22Rv1 (cell line): ENCODE results near the gene ARMC7.

Source experiments
- H3K27ac ChIP-seq: fragments of 450-650 bp; 2 replicates; pipeline ENCODE4 v1.5.1; 2017
- ZFX ChIP-seq: fragments of 450-650 bp; IDR thresholded peaks from 2 replicates; pipeline ENCODE4 v1.6.1; 2017; ENCODE audit warnings: antibody characterized with exemption, borderline replicate concordance
- TF ChIP-seq, protein P1 (sequence below): fragments of 450-650 bp; IDR thresholded peaks from 2 replicates; pipeline ENCODE4 v1.5.1; 2017; ENCODE audit warnings: mild to moderate bottlenecking

The ARMC7 gene

DNA sequence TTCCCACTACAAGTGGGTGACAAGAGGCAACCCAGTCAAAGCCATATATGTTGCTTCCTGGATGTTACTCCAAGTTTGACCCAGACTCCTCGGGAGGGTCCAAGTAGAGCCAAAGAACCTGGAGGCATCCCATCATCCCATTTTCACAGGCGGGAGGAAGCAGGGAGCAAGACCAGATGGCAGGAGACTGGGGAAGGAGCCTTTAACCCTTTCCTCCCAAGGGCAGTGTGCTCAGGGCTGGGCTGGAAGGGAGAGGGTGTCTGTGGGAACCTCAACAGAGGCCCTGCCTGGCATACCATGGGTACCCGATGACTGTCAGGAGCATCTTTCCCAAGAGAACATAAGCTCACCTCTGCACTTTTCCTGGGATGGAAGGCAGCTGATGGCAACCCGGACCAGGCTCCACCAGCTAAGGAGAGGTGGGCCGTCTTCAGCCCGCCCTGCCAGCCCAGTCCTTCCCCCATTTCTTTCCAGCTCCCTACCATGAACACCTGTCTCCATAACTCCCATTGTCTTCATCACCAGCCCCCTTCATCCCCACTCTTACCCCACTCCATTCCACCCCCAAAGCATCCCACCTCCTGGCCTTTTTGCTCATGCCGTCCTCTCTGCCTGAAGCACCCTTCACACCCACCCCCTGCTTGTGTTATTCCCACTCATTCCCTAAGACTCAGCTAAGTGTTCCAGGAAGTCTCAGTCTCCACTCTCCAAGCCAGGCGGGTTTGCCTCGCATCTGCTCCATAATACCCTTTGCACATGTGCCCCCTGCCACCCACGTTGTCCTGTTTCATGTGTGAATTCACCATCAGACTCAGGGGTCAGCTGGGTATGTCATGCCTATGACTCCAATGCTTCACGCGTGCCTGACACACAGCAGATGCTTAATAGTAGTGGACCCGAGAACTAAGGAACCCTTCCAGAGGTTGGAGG, 27.9 kb upstream of the ARMC7 start:
- TF ChIP-seq, protein P1, sequence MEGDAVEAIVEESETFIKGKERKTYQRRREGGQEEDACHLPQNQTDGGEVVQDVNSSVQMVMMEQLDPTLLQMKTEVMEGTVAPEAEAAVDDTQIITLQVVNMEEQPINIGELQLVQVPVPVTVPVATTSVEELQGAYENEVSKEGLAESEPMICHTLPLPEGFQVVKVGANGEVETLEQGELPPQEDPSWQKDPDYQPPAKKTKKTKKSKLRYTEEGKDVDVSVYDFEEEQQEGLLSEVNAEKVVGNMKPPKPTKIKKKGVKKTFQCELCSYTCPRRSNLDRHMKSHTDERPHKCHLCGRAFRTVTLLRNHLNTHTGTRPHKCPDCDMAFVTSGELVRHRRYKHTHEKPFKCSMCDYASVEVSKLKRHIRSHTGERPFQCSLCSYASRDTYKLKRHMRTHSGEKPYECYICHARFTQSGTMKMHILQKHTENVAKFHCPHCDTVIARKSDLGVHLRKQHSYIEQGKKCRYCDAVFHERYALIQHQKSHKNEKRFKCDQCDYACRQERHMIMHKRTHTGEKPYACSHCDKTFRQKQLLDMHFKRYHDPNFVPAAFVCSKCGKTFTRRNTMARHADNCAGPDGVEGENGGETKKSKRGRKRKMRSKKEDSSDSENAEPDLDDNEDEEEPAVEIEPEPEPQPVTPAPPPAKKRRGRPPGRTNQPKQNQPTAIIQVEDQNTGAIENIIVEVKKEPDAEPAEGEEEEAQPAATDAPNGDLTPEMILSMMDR = no peak
- no peak for TF ChIP-seq ZFX
- H3K27ac ChIP-seq = no peak overlapping the region

DNA sequence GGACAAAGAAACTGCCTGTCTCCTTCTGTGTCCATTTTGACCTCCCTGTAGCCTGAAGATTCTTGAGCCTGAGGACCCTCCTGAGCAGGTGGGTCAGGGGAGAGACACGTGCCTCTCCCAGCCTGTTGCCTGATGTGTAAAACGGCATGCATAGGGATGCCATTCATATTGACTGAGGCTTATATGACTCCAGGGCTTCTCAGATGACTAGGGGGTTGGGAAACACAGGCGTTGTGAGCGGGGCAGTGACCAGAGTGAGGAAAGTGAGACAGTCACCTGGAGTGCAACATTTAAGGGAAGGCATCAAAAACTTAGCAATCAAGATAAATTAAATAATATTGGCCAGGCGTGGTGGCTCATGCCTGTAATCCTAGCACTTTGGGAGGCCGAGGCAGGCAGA, 27.1 kb upstream of the ARMC7 start:
- no peak overlapping the region for H3K27ac ChIP-seq
- TF ChIP-seq ZFX = no peak
- TF ChIP-seq, protein P1 = no peak

DNA sequence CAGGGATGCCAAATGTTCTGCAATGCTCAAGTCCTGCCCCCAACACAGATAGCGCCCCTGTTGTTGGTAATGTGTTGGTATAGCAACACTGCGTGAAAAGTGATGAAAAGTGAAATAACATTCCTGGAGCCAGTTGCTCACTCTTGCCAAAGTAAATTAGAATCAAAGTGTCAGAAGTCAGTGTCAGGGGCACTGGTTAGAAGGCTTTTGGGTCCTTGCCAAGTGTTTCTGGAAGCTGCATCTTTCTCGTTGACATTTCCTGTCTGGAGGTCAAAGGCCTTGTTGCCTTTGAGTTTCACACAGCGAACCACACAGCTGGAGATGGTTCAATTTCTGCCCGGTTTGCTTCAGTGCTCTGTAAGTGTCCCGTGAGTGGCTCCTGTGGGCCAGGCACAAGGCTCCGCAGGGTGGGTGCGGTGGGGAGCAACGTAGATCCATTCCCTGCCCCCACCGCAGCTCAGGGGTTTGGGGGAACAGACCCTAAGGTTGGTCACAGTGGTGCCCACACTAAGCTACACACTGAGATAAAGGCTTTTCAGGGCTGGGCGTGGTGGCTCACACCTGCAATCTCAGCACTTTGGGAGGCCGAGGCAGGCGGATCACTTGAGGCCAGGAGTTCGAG, 25.6 kb upstream of the ARMC7 start:
- H3K27ac ChIP-seq = no peak overlapping the region
- no peak for TF ChIP-seq ZFX
- TF ChIP-seq, protein P1 = no peak

DNA sequence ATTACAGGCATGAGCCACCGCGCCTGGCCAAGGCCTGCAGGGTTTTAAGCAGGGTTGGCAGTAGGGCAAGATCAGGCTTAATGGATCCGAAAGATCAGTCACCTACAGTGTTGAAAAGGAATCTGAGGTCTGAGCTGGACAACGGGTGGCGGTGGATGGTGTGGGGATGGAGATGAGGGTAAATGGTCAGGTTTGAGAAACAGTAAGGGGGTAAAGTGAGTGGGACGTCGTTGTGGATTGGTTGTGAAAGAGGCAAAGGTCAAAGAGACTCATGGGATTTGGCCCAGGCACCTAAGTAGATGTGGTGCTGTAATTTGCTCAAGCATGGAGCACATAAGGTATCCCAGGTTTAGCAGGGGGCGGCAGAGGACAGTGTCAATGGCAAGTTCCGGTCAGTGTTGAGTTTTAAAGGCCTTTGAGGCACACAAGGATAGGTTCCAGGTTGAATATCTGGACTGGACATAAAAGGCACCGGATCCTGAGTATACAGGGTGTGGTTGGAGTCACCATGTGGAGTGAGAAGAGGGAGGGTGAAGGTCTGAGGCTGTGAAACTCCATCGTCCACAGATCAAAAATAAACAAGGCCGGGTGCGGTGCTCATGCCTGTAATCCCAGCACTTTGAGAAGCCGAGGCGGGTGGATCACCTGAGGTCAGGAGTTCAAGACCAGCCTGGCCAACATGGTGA, 23.1 kb upstream of the ARMC7 start:
- H3K27ac ChIP-seq = no peak overlapping the region
- TF ChIP-seq ZFX = no peak
- TF ChIP-seq, protein P1 = no peak

DNA sequence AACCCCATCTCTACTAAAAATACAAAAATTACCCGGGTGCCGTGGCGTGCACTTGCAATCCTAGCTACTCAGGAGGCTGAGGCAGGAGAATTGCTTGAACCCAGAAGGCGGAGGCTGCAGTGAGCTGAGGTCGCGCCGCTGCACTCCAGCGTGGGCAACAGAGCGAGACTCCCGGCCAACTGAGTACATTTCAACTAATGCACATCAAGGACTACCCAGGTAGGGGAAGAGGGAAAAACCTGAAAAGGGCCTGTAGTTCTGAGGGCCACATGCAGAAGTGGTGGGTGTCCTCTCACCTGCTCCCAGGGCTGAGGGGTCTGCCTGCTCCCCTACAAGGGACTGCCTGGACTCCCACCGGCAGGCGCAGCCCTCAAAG, 22.6 kb upstream of the ARMC7 start:
- H3K27ac ChIP-seq = no peak overlapping the region
- TF ChIP-seq, protein P1 = no peak
- no peak for TF ChIP-seq ZFX

DNA sequence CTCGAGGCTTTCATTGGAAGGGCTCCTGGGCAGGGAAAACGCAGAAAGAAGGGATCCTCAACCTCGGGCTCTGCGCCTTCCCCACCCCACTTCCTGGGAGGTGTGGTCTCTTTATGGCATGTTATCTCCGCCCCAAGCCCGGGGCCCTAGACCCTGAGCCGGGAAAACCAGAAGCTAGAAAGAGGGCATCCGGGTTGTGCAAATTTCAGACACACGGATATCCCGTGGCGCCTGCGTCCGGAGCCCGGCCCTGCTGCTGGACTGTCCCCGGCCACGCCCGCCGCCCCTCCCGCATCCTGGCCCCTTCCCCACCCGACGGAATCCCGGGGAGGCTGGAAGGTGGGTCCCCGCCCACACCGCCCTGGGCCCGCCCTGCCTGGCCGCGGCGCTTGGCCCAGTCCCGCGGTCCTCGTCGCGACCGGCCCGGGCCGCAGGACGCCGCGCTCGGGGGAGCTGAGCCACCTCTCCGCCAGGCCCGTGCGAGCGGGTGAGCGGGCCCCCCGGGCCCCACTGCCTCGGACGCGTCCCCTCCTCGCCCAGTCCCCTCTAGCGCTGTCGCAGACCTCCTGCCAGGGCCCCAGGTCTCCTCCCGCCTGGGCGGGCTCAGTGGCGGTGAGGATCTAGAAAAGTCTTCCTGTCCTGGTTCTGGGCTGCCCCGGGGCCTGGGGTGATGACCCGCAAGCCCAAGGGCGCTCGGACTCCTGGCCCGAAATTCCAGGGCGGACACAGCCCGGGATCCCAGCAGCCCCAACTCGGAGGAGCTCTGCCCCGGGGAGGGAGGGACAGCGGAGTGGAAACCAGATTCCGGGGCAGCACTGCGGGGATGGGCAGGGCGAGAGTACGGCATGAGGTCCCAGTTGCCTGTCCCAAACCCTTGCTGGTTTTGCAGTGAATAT, 22.0 kb upstream of the ARMC7 start, which contains the start of gene SLC16A5:
Gene SLC16A5 (plus strand): TSS at position 397 of the 896 bp plus-strand sequence. CDS start 5,683 bp downstream, outside the sequence.
- TF ChIP-seq ZFX = no peak
- no peak within 1 kb of the TSS for H3K27ac ChIP-seq
